H1 (cell line): ENCODE data around the gene DPP4. TPM values are rescaled to one million over a fixed set of nuclear protein-coding genes. Genes with fewer than 3 reads are reported as not detected.

Experiments used
- GABPA ChIP-seq: IDR thresholded peaks from 2 replicates; pipeline ENCODE4 v1.6.1; 2011; ENCODE audit warnings: mild to moderate bottlenecking, low read length, moderate library complexity, borderline replicate concordance; ENCODE audit not compliant: insufficient read depth
- JUND ChIP-seq: IDR thresholded peaks from 2 replicates; pipeline ENCODE4 v1.6.1; 2011; ENCODE audit warnings: mild to moderate bottlenecking, improper control_type of control experiment, low read length
- SP1 ChIP-seq: IDR thresholded peaks from 2 replicates; pipeline ENCODE4 v1.6.1; 2011; ENCODE audit warnings: low read depth, low read length
- polyA plus RNA-seq, 7 experiments: library from polyadenylated mRNA; depleted of rRNA in 3 of 7; stranded (reverse) in 5 of 7; unstranded in 2 of 7; fragments of >200 nt in 5 of 7; fragments of 200-250 nt in 2 of 7; gene quantifications; 1 replicate in 5 of 7; 2 replicates in 1 of 7; 4 replicates in 1 of 7; pipeline versions ENCODE4 v1.2.1 to v1.2.3, GENCODE V29; 2011 to 2013; ENCODE audit warnings: missing spikeins in 2 of 7, mixed read lengths in 2 of 7
- total RNA-seq: library from RNA; stranded (reverse); fragmentation: NEBNext Ultra II Directional; extraction: Animal tissue kit (Norgen Biotek cat#: 25700); gene quantifications from 2 replicates; pipeline ENCODE4 v1.2.1, GENCODE V29; 2021
- TF ChIP-seq, protein P1 (sequence below): fragments of 300-600 bp; sonication (generic); IDR thresholded peaks from 2 replicates; pipeline ENCODE4 v1.7.1; 2012; ENCODE audit warnings: low read length, moderate library complexity, mild to moderate bottlenecking, inconsistent platforms; ENCODE audit not compliant: insufficient replicate concordance

Gene DPP4
- total and polyA plus RNA-seq, 2 of the 8 experiments (the other 6 are each of a cell fraction or from before 2014, with no cell fraction given) = 1.3 to 3.1 TPM

GRCh38 chr2:161997916-161998471, 76.0 kb downstream of the DPP4 start (continued):
- TF ChIP-seq JUND (no peak), GABPA (no peak), SP1 (no peak)
- TF ChIP-seq, protein P1, sequence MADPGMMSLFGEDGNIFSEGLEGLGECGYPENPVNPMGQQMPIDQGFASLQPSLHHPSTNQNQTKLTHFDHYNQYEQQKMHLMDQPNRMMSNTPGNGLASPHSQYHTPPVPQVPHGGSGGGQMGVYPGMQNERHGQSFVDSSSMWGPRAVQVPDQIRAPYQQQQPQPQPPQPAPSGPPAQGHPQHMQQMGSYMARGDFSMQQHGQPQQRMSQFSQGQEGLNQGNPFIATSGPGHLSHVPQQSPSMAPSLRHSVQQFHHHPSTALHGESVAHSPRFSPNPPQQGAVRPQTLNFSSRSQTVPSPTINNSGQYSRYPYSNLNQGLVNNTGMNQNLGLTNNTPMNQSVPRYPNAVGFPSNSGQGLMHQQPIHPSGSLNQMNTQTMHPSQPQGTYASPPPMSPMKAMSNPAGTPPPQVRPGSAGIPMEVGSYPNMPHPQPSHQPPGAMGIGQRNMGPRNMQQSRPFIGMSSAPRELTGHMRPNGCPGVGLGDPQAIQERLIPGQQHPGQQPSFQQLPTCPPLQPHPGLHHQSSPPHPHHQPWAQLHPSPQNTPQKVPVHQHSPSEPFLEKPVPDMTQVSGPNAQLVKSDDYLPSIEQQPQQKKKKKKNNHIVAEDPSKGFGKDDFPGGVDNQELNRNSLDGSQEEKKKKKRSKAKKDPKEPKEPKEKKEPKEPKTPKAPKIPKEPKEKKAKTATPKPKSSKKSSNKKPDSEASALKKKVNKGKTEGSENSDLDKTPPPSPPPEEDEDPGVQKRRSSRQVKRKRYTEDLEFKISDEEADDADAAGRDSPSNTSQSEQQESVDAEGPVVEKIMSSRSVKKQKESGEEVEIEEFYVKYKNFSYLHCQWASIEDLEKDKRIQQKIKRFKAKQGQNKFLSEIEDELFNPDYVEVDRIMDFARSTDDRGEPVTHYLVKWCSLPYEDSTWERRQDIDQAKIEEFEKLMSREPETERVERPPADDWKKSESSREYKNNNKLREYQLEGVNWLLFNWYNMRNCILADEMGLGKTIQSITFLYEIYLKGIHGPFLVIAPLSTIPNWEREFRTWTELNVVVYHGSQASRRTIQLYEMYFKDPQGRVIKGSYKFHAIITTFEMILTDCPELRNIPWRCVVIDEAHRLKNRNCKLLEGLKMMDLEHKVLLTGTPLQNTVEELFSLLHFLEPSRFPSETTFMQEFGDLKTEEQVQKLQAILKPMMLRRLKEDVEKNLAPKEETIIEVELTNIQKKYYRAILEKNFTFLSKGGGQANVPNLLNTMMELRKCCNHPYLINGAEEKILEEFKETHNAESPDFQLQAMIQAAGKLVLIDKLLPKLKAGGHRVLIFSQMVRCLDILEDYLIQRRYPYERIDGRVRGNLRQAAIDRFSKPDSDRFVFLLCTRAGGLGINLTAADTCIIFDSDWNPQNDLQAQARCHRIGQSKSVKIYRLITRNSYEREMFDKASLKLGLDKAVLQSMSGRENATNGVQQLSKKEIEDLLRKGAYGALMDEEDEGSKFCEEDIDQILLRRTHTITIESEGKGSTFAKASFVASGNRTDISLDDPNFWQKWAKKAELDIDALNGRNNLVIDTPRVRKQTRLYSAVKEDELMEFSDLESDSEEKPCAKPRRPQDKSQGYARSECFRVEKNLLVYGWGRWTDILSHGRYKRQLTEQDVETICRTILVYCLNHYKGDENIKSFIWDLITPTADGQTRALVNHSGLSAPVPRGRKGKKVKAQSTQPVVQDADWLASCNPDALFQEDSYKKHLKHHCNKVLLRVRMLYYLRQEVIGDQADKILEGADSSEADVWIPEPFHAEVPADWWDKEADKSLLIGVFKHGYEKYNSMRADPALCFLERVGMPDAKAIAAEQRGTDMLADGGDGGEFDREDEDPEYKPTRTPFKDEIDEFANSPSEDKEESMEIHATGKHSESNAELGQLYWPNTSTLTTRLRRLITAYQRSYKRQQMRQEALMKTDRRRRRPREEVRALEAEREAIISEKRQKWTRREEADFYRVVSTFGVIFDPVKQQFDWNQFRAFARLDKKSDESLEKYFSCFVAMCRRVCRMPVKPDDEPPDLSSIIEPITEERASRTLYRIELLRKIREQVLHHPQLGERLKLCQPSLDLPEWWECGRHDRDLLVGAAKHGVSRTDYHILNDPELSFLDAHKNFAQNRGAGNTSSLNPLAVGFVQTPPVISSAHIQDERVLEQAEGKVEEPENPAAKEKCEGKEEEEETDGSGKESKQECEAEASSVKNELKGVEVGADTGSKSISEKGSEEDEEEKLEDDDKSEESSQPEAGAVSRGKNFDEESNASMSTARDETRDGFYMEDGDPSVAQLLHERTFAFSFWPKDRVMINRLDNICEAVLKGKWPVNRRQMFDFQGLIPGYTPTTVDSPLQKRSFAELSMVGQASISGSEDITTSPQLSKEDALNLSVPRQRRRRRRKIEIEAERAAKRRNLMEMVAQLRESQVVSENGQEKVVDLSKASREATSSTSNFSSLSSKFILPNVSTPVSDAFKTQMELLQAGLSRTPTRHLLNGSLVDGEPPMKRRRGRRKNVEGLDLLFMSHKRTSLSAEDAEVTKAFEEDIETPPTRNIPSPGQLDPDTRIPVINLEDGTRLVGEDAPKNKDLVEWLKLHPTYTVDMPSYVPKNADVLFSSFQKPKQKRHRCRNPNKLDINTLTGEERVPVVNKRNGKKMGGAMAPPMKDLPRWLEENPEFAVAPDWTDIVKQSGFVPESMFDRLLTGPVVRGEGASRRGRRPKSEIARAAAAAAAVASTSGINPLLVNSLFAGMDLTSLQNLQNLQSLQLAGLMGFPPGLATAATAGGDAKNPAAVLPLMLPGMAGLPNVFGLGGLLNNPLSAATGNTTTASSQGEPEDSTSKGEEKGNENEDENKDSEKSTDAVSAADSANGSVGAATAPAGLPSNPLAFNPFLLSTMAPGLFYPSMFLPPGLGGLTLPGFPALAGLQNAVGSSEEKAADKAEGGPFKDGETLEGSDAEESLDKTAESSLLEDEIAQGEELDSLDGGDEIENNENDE = no peak
